HepG2 (cell line): ENCODE data around the gene PRR22. TPM values are rescaled to one million over a fixed set of nuclear protein-coding genes. Genes with fewer than 3 reads are reported as not detected.
A peak's percentile ranks its signal among the peaks of the same experiment; 100 is the strongest.

Experiments used
- ELF3 ChIP-seq: IDR thresholded peaks from 2 replicates; pipeline ENCODE4 v1.6.1; 2016; ENCODE audit warnings: missing genetic modification reagents, missing compliant biosample characterization
- ETV6 ChIP-seq: sonication (generic); formaldehyde crosslinking; conservative IDR thresholded peaks from 2 replicates; pipeline ENCODE4 v1.4.0; 2020; ENCODE audit warnings: missing genetic modification reagents
- HDAC1 ChIP-seq: sonication (generic); formaldehyde crosslinking; IDR thresholded peaks from 2 replicates; pipeline ENCODE4 v1.5.1; 2020; ENCODE audit warnings: mild to moderate bottlenecking, missing genetic modification reagents
- KDM2A ChIP-seq: sonication (generic); formaldehyde crosslinking; IDR thresholded peaks from 2 replicates; pipeline ENCODE4 v1.4.0; 2020; ENCODE audit warnings: low read depth, missing genetic modification reagents, borderline replicate concordance
- KDM4B ChIP-seq: sonication (generic); formaldehyde crosslinking; IDR thresholded peaks from 2 replicates; pipeline ENCODE4 v1.4.0; 2020; ENCODE audit warnings: missing genetic modification reagents
- KLF12 ChIP-seq: sonication (generic); formaldehyde crosslinking; IDR thresholded peaks from 2 replicates; pipeline ENCODE4 v1.4.0; 2020; ENCODE audit warnings: missing genetic modification reagents, borderline replicate concordance
- PRPF4 ChIP-seq: fragments of 200-400 bp; formaldehyde crosslinking; IDR thresholded peaks from 2 replicates; pipeline ENCODE4 v1.6.1; 2016; ENCODE audit warnings: low read length, low read depth; ENCODE audit not compliant: poor library complexity, severe bottlenecking
- RXRB ChIP-seq: IDR thresholded peaks from 2 replicates; pipeline ENCODE4 v1.6.1; 2016; ENCODE audit warnings: borderline replicate concordance, missing genetic modification reagents, missing compliant biosample characterization
- SAP130 ChIP-seq: IDR thresholded peaks from 2 replicates; pipeline ENCODE4 v1.6.1; 2016; ENCODE audit warnings: low read depth
- ZBTB25 ChIP-seq: IDR thresholded peaks from 2 replicates; pipeline ENCODE4 v1.6.1; 2018; ENCODE audit warnings: missing genetic modification reagents
- ZNF205 ChIP-seq: IDR thresholded peaks from 2 replicates; pipeline ENCODE4 v1.6.1; 2018; ENCODE audit warnings: missing biosample characterization, missing genetic modification reagents
- ZNF232 ChIP-seq: sonication (generic); formaldehyde crosslinking; IDR thresholded peaks from 2 replicates; pipeline ENCODE4 v1.4.0; 2020; ENCODE audit warnings: missing genetic modification reagents, borderline replicate concordance
- ZNF235 ChIP-seq: sonication (generic); formaldehyde crosslinking; IDR thresholded peaks from 2 replicates; pipeline ENCODE4 v1.8.1; 2023; ENCODE audit warnings: mild to moderate bottlenecking, missing genetic modification reagents, borderline replicate concordance
- ZNF407 ChIP-seq: sonication (generic); formaldehyde crosslinking; IDR thresholded peaks from one replicate; pipeline ENCODE4 v1.5.1; 2020; ENCODE audit warnings: mild to moderate bottlenecking, missing genetic modification reagents; ENCODE audit errors: not compliant biosample characterization
- ZNF430 ChIP-seq: sonication (generic); formaldehyde crosslinking; IDR thresholded peaks from 2 replicates; pipeline ENCODE4 v1.9.0; 2021; ENCODE audit warnings: mild to moderate bottlenecking, missing genetic modification reagents
- ZNF510 ChIP-seq: sonication (generic); formaldehyde crosslinking; IDR thresholded peaks from 2 replicates; pipeline ENCODE4 v1.4.0; 2020; ENCODE audit warnings: low read depth, mild to moderate bottlenecking, missing genetic modification reagents
- ZNF564 ChIP-seq: sonication (generic); formaldehyde crosslinking; IDR thresholded peaks from 2 replicates; pipeline ENCODE4 v1.8.1; 2023; ENCODE audit warnings: mild to moderate bottlenecking, missing genetic modification reagents
- ZNF672 ChIP-seq: sonication (generic); formaldehyde crosslinking; IDR thresholded peaks from 2 replicates; pipeline ENCODE4 v1.8.1; 2022; ENCODE audit warnings: missing genetic modification reagents
- ZNF766 ChIP-seq: sonication (generic); formaldehyde crosslinking; IDR thresholded peaks from 2 replicates; pipeline ENCODE4 v1.5.0; 2020; ENCODE audit warnings: missing genetic modification reagents, borderline replicate concordance
- ZNF772 ChIP-seq: sonication (generic); formaldehyde crosslinking; IDR thresholded peaks from 2 replicates; pipeline ENCODE4 v1.5.0; 2020; ENCODE audit warnings: mild to moderate bottlenecking, missing genetic modification reagents
- ZNF776 ChIP-seq: sonication (generic); formaldehyde crosslinking; IDR thresholded peaks from 2 replicates; pipeline ENCODE4 v1.4.0; 2020; ENCODE audit warnings: mild to moderate bottlenecking, missing genetic modification reagents
- polyA plus RNA-seq, 8 experiments: library from polyadenylated mRNA; depleted of rRNA in 3 of 8; stranded (reverse) in 7 of 8; unstranded in 1 of 8; fragments of >200 nt; fragmentation: Illumina TruSeq in 4 of 8; extraction: Trizol in 4 of 8; gene quantifications; 2 replicates each; pipeline versions ENCODE4 v1.2.1 to v1.2.3, GENCODE V29; 2011 to 2016; ENCODE audit warnings: low read depth in 4 of 8, missing spikeins in 1 of 8, mixed read lengths in 1 of 8; ENCODE audit not compliant: insufficient read depth in 1 of 8
- total RNA-seq, 5 experiments: library from RNA; depleted of rRNA; stranded (reverse); fragments of >200 nt; fragmentation: Illumina TruSeq; extraction: Trizol; gene quantifications; 2 replicates each; pipeline ENCODE4 v1.2.3, GENCODE V29; 2016; ENCODE audit warnings: low read depth in 1 of 5

Gene PRR22
- total and polyA plus RNA-seq, 2 of the 13 experiments (the other 11 are each of a cell fraction or from before 2014, with no cell fraction given): 0.84 to 2.3 TPM

- TF ChIP-seq ZBTB25 (CRISPR knock-in tag): peak; percentile 63; the same call in 1 of the 2 replicates
- peak; percentile 67; the same call in 1 of the 2 replicates for TF ChIP-seq ZNF235 (CRISPR knock-in tag)
- TF ChIP-seq HDAC1: peak; percentile 60
- 0 out of 2 replicates have a peak, but pooled peaks have one; percentile 24 for TF ChIP-seq ZNF430 (CRISPR knock-in tag)
- TF ChIP-seq ZNF232 (CRISPR knock-in tag): no peak
- peak; percentile 68 for TF ChIP-seq ZNF772 (CRISPR knock-in tag)
- TF ChIP-seq KDM2A (CRISPR knock-in tag): peak; percentile 84
- peak; percentile 34 for TF ChIP-seq PRPF4
- peak; percentile 45; the same call in 1 of the 2 replicates for TF ChIP-seq ELF3 (CRISPR knock-in tag)
- no peak for TF ChIP-seq ZNF672 (CRISPR knock-in tag)
- peak; percentile 78; the same call in 1 of the 2 replicates for TF ChIP-seq RXRB (CRISPR knock-in tag)
- no peak for TF ChIP-seq ZNF510 (CRISPR knock-in tag)
- TF ChIP-seq ZNF564: peak; percentile 64; the same call in 1 of the 2 replicates
- TF ChIP-seq SAP130 (CRISPR knock-in tag): peak; percentile 71
- 0 out of 2 replicates have a peak, but pooled peaks have one; percentile 38 for TF ChIP-seq KLF12 (CRISPR knock-in tag)
- TF ChIP-seq ZNF766 (CRISPR knock-in tag): 0 out of 2 replicates have a peak, but pooled peaks have one; percentile 33
- peak; percentile 65; the same call in 1 of the 2 replicates for TF ChIP-seq ZNF776 (CRISPR knock-in tag)
- no peak for TF ChIP-seq ETV6 (CRISPR knock-in tag)
- peak; percentile 67; the same call in 1 of the 2 replicates for TF ChIP-seq KDM4B (CRISPR knock-in tag)
- 0 out of 2 replicates have a peak, but pooled peaks have one; percentile 48 for TF ChIP-seq ZNF205 (CRISPR knock-in tag)
- peak; percentile 67 for TF ChIP-seq ZNF407
Measured at GRCh38 chr19:5805462-5806132, 21.1 kb upstream of the PRR22 start (continued).
